ENCODE measurements around the gene CTXND1.

DNA sequence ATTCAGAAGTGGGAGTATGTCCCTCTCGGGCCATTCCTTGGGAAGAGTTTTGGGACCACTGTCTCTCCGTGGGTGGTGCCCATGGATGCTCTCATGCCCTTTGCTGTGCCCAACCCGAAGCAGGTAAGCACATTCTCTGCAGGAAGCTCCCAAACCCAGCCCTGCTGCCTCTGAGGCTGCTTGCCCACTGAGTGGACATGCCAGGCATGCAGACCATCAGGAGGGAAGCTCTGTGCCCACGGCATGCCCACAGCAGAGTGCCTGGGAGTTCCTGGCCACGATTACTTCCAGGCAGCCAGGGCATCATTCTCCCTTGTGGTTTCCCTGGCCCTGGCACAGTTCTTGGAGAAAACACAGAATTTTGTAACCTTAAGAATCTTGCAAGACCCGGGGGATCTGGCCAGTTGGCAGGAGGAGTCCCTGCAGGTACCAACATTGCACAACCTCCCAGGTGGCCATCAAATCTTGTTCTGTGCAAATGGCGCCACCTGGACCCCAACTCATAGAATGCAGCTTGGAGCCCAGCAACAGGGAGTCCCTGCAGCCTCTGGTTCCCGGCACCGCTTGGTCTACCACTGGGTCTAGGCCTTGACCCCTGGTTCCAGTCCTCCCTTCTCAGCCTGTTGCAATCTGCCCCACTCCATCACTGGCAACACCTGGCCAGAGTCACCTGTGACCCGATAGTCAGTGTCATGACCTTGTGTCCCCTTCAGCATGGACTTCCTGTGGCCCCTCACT, 78.8 kb downstream of the CTXND1 start:
- TF ChIP-seq, protein P1, sequence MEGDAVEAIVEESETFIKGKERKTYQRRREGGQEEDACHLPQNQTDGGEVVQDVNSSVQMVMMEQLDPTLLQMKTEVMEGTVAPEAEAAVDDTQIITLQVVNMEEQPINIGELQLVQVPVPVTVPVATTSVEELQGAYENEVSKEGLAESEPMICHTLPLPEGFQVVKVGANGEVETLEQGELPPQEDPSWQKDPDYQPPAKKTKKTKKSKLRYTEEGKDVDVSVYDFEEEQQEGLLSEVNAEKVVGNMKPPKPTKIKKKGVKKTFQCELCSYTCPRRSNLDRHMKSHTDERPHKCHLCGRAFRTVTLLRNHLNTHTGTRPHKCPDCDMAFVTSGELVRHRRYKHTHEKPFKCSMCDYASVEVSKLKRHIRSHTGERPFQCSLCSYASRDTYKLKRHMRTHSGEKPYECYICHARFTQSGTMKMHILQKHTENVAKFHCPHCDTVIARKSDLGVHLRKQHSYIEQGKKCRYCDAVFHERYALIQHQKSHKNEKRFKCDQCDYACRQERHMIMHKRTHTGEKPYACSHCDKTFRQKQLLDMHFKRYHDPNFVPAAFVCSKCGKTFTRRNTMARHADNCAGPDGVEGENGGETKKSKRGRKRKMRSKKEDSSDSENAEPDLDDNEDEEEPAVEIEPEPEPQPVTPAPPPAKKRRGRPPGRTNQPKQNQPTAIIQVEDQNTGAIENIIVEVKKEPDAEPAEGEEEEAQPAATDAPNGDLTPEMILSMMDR (IDR thresholded peaks at IDR 0.05 in 4 of 5, conservative IDR thresholded peaks at IDR 0.05 in 1 of 5), result peak; percentile 69 to 84 (median 78)
- TF ChIP-seq POLR2A (IDR thresholded peaks at IDR 0.05), result no peak

Measured in gastrocnemius medialis (tissue), 4 donors.